Sigmoid colon (tissue), 4 donors: ENCODE results near the gene PACS2.

Experiments
- EP300 ChIP-seq, 4 donors: sonication (generic); formaldehyde crosslinking; IDR thresholded peaks; one replicate each; pipeline ENCODE4 v1.6.1; 2017; ENCODE audit warnings: antibody characterized with exemption in 4 of 4
- POLR2A ChIP-seq, 2 donors: fragments of 450-650 bp; IDR thresholded peaks; one replicate each; pipeline ENCODE4 v1.6.1; 2016; ENCODE audit warnings: antibody characterized with exemption in 2 of 2, mild to moderate bottlenecking in 2 of 2, moderate library complexity in 2 of 2
- POLR2AphosphoS5 ChIP-seq, 4 donors: sonication (generic); formaldehyde crosslinking; IDR thresholded peaks; one replicate each; pipeline ENCODE4 v1.6.1; 2017; ENCODE audit warnings: antibody characterized with exemption in 4 of 4
- TF ChIP-seq, protein P1 (sequence below), 4 experiments: fragments of 450-650 bp in 3 of 4; fragments of 200-600 bp in 1 of 4; IDR thresholded peaks; one replicate each; pipeline ENCODE4 v1.5.1; 2016 to 2019; ENCODE audit warnings: antibody characterized with exemption in 4 of 4, mild to moderate bottlenecking in 3 of 4, moderate library complexity in 2 of 4

DNA sequence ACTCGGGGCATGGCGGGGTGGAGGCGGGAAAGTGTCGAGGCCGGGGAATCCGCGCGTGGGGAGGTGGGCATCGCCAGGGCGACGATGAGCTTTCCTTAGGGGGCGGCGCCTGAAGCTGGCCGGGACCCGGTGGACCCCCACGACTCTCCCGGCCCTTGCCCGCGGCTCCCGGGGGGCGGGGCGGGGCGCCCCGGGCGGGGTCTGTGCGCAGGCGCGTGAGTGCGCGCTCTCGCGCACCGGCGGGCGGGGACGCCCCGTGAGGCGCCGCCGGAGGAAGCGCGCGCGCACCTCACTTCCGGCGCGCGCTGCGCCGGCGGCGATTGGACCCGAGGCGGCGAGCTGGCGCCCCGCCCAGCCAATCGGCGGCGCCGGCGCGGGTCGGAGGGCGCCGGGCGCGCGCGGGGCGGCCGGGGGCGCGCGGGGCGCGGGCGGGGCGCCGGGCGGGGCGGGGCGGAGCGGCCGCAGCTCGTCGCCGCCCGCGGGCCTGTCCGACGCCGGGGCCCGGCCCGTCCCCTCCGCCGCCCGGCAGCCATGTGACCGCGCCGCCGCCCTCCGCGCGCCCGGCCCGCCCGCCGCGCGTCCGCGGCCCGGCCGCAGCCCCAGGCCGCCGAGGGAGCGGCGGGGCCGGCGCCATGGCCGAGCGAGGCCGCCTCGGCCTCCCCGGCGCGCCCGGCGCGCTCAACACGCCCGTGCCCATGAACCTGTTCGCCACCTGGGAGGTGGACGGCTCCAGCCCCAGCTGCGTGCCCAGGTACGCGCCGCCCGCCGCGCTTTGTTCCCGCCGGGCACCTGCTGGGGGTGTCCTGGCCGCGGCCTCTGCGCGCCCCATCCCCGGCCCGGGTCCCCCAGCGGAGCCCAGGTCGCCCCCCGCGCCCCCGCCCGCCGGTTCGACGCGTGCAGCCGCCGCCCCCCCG lies at the start of gene PACS2:
- TF ChIP-seq, protein P1, sequence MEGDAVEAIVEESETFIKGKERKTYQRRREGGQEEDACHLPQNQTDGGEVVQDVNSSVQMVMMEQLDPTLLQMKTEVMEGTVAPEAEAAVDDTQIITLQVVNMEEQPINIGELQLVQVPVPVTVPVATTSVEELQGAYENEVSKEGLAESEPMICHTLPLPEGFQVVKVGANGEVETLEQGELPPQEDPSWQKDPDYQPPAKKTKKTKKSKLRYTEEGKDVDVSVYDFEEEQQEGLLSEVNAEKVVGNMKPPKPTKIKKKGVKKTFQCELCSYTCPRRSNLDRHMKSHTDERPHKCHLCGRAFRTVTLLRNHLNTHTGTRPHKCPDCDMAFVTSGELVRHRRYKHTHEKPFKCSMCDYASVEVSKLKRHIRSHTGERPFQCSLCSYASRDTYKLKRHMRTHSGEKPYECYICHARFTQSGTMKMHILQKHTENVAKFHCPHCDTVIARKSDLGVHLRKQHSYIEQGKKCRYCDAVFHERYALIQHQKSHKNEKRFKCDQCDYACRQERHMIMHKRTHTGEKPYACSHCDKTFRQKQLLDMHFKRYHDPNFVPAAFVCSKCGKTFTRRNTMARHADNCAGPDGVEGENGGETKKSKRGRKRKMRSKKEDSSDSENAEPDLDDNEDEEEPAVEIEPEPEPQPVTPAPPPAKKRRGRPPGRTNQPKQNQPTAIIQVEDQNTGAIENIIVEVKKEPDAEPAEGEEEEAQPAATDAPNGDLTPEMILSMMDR (IDR thresholded peaks at IDR 0.05) = no peak
- no peak for TF ChIP-seq POLR2A (IDR thresholded peaks at IDR 0.05)
- TF ChIP-seq EP300 (IDR thresholded peaks at IDR 0.05) = no peak
- peak in 3 of 4 donors; percentile 30 to 83 (median 79) for TF ChIP-seq POLR2AphosphoS5 (IDR thresholded peaks at IDR 0.05)
